ENCODE results near the gene TIAM2.

The TIAM2 gene

DNA sequence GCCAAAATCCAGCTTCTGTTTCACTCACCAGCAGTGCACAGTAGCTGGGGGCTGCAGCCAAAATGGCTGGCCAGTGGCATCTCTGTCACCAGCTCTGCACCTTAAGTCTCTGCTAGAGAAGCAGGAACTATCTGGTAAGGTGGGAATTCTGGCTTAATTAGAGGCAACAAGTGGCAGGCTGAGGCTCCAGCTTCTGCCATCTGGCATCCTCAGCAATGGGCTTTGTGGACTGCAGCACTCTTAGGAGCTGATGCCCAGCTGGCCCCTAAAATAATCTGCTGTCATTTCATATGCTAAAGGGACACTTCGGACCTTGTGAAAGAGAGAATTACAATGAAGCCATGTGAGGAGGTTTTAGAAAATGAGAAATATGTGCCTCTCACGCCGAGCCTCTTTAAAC lies 264.1 kb downstream of the TIAM2 start:
- no peaks in the 10 kb centered on the region for H3K9me3 ChIP-seq (ENCODE audit: severe bottlenecking)
- no peak overlapping the region for H3K27ac ChIP-seq (ENCODE audit: poor library complexity, severe bottlenecking)
- no peaks in the 10 kb centered on the region for H3K4me1 ChIP-seq (ENCODE audit: insufficient read depth, poor library complexity, severe bottlenecking)
- DNase-seq (ENCODE audit: low spot score) (no peak), ATAC-seq (ENCODE audit: low read depth) (no peak)
- peaks cover 60% of the 10 kb centered on the region for H3K36me3 ChIP-seq (ENCODE audit: low read depth)
- H3K27me3 ChIP-seq (ENCODE audit: insufficient read depth, poor library complexity, severe bottlenecking), result no peaks in the 10 kb centered on the region
- H3K4me3 ChIP-seq (ENCODE audit: severe bottlenecking), result no peak overlapping the region
- TF ChIP-seq, protein P1, sequence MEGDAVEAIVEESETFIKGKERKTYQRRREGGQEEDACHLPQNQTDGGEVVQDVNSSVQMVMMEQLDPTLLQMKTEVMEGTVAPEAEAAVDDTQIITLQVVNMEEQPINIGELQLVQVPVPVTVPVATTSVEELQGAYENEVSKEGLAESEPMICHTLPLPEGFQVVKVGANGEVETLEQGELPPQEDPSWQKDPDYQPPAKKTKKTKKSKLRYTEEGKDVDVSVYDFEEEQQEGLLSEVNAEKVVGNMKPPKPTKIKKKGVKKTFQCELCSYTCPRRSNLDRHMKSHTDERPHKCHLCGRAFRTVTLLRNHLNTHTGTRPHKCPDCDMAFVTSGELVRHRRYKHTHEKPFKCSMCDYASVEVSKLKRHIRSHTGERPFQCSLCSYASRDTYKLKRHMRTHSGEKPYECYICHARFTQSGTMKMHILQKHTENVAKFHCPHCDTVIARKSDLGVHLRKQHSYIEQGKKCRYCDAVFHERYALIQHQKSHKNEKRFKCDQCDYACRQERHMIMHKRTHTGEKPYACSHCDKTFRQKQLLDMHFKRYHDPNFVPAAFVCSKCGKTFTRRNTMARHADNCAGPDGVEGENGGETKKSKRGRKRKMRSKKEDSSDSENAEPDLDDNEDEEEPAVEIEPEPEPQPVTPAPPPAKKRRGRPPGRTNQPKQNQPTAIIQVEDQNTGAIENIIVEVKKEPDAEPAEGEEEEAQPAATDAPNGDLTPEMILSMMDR (IDR thresholded peaks at IDR 0.05; ENCODE audit: poor library complexity, severe bottlenecking), result no peak

DNA sequence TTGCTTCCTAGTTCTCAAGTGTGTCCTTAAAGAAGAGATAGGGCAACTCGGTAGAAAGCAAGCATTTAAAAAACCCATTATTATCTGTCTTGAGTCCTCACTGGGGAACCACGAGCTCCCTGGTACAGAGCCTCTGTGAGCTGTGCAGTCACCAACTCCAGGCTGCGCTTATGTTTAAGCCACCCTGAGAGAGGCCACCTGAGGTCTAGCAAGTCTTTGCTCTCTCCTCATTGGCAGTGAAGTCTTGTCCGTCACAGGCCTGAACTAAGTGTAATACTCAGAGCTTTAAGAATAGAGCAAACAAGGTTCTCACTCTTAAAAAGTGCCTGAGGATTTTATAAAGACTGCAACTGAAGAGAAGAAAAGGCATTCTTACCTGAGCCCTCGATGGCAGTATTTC lies 264.8 kb downstream of the TIAM2 start:
- H3K4me3 ChIP-seq (ENCODE audit: severe bottlenecking), result no peak overlapping the region
- H3K27ac ChIP-seq (ENCODE audit: poor library complexity, severe bottlenecking), result no peak overlapping the region
- H3K4me1 ChIP-seq (ENCODE audit: insufficient read depth, poor library complexity, severe bottlenecking), result peaks cover 3% of the 10 kb centered on the region
- ATAC-seq (ENCODE audit: low read depth) (no peak), DNase-seq (ENCODE audit: low spot score) (no peak)
- peaks cover 63% of the 10 kb centered on the region for H3K36me3 ChIP-seq (ENCODE audit: low read depth)
- H3K27me3 ChIP-seq (ENCODE audit: insufficient read depth, poor library complexity, severe bottlenecking), result no peaks in the 10 kb centered on the region
- H3K9me3 ChIP-seq (ENCODE audit: severe bottlenecking), result no peaks in the 10 kb centered on the region
- TF ChIP-seq, protein P1 (IDR thresholded peaks at IDR 0.05; ENCODE audit: poor library complexity, severe bottlenecking), result no peak

DNA sequence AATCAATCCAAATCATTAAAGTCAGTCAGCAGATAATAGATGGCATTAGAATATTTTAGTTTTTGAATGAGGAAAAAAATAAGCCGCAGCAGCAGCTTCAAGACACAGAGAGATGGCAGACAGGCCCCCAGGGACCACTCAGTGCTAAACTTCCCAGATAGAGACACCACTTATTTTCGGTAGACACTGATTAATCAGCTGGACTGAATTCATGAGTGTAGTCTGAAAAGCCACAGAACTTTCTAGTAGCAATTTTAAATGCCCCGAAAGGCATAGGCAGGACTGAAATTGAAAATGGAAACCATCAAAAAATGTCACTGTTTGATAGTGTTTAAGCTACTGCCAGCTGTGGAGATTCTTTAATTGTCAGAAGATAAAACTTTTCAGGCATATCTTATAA lies 265.6 kb downstream of the TIAM2 start:
- Histone ChIP-seq H3K4me1 (ENCODE audit: insufficient read depth, poor library complexity, severe bottlenecking) (peaks cover 7% of the 10 kb centered on the region), H3K27ac (ENCODE audit: poor library complexity, severe bottlenecking) (no peak overlapping the region), H3K9me3 (ENCODE audit: severe bottlenecking) (no peaks in the 10 kb centered on the region), H3K4me3 (ENCODE audit: severe bottlenecking) (no peak overlapping the region), H3K36me3 (ENCODE audit: low read depth) (peaks cover 58% of the 10 kb centered on the region), H3K27me3 (ENCODE audit: insufficient read depth, poor library complexity, severe bottlenecking) (no peaks in the 10 kb centered on the region)
- ATAC-seq (ENCODE audit: low read depth) (no peak), DNase-seq (ENCODE audit: low spot score) (no peak)
- TF ChIP-seq, protein P1 (IDR thresholded peaks at IDR 0.05; ENCODE audit: poor library complexity, severe bottlenecking), result no peak

DNA sequence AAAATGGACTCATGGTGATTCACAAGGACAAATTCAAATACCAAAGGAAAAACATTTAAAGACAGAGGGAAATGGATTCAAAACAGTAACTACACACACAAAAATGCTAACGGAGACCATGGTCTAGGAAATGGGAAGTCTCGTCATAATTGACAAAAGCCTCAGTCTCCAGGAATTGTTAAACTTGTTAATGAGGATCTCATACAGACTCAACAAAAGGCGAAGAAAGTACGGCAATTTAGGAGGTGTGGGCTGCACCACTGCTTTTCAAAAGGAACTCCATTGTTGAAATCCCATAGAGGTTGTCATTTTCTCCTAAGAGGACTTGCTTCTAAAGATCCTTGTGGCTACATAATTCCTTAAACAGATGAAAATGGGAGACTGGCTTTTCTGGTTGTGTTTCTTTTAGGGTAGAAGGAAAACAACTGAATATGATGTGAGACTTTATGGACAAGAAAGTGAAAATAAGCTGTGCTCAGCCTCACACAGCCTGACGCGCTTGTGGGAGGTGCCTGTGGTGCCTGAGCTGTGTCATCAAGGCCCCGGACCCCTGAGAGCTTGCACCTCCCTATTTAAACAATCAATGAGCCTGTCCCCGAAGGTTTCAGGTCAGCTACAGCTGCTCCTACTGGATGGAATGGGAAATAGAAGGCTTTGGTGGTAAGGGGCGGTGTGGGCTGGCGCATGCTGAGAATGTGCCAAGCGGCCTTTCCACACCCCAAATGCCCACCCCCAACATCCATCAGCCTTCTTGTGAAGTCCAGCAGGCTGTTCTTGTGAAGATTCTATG lies 266.2 kb downstream of the TIAM2 start:
- peaks cover 54% of the 10 kb centered on the region for H3K36me3 ChIP-seq (ENCODE audit: low read depth)
- peaks cover 7% of the 10 kb centered on the region for H3K4me1 ChIP-seq (ENCODE audit: insufficient read depth, poor library complexity, severe bottlenecking)
- H3K27me3 ChIP-seq (ENCODE audit: insufficient read depth, poor library complexity, severe bottlenecking), result no peaks in the 10 kb centered on the region
- ATAC-seq (ENCODE audit: low read depth), result no peak
- H3K27ac ChIP-seq (ENCODE audit: poor library complexity, severe bottlenecking), result no peak overlapping the region
- no peak for DNase-seq (ENCODE audit: low spot score)
- no peaks in the 10 kb centered on the region for H3K9me3 ChIP-seq (ENCODE audit: severe bottlenecking)
- TF ChIP-seq, protein P1 (IDR thresholded peaks at IDR 0.05; ENCODE audit: poor library complexity, severe bottlenecking), result no peak
- no peak overlapping the region for H3K4me3 ChIP-seq (ENCODE audit: severe bottlenecking)

DNA sequence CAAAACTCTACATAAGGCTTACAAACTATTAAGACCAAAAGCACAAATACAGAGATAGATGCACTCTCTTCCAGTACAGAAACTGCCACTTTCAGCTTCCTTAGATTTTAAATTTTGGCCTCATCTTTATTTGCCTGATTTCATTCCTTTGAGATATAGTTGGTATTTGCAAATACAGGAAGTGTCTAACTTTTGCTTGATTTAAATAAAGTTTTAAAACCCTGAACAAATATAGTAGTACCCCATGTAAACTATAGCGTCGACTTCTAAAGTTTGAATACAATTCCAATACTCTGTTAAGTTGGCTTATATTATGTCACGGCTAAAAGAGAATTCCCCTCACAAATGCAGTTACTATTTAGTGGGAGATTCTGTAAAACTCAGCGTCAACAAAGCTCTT lies 267.5 kb downstream of the TIAM2 start:
- no peak for DNase-seq (ENCODE audit: low spot score)
- Histone ChIP-seq H3K27me3 (ENCODE audit: insufficient read depth, poor library complexity, severe bottlenecking) (no peaks in the 10 kb centered on the region), H3K27ac (ENCODE audit: poor library complexity, severe bottlenecking) (no peak overlapping the region), H3K4me1 (ENCODE audit: insufficient read depth, poor library complexity, severe bottlenecking) (peaks cover 7% of the 10 kb centered on the region), H3K9me3 (ENCODE audit: severe bottlenecking) (no peaks in the 10 kb centered on the region), H3K4me3 (ENCODE audit: severe bottlenecking) (no peak overlapping the region), H3K36me3 (ENCODE audit: low read depth) (peaks cover 44% of the 10 kb centered on the region)
- ATAC-seq (ENCODE audit: low read depth), result no peak
- TF ChIP-seq, protein P1 (IDR thresholded peaks at IDR 0.05; ENCODE audit: poor library complexity, severe bottlenecking), result no peak
